Uterus (tissue), 2 donors: ENCODE results near the gene HOXA9.

Experiments
- CTCF ChIP-seq, 4 experiments: fragments of 200-600 bp in 2 of 4; fragments of 450-650 bp in 2 of 4; sonication (generic) in 2 of 4; IDR thresholded peaks; one replicate each; pipeline ENCODE4 v1.5.1; 2016 to 2019; ENCODE audit warnings: antibody characterized with exemption in 4 of 4, mild to moderate bottlenecking in 2 of 4, moderate library complexity in 1 of 4
- POLR2A ChIP-seq, 2 donors: fragments of 450-650 bp; IDR thresholded peaks; one replicate each; pipeline ENCODE4 v1.6.1; 2016; ENCODE audit warnings: antibody characterized with exemption in 2 of 2, mild to moderate bottlenecking in 1 of 2, moderate library complexity in 1 of 2

GRCh38 chr7:27152816-27153442 lies 12.4 kb downstream of the HOXA9 start:
- TF ChIP-seq POLR2A (IDR thresholded peaks at IDR 0.05) (no peak), CTCF (IDR thresholded peaks at IDR 0.05) (no peak)
